ENCODE results near the gene TMEM89. TPM values are rescaled to one million over a fixed set of nuclear protein-coding genes. Genes with fewer than 3 reads are reported as not detected.

The TMEM89 gene
- total and polyA plus RNA-seq, 2 of the 13 experiments (the other 11 are each of a cell fraction or from before 2014, with no cell fraction given) = 0.31 to 0.59 TPM

- TF ChIP-seq CSRNP2 (CRISPR knock-in tag; conservative IDR thresholded peaks at IDR 0.05; ENCODE audit: low read depth) = peak; percentile 26; the same call in 1 of the 2 replicates
- TF ChIP-seq BRD4 (CRISPR knock-in tag; IDR thresholded peaks at IDR 0.05) = peak; percentile 98
- 0 out of 2 replicates have a peak, but pooled peaks have one; percentile 38 for TF ChIP-seq ZNF253 (CRISPR knock-in tag; IDR thresholded peaks at IDR 0.05; ENCODE audit: borderline replicate concordance)
- no peak for TF ChIP-seq POLR2AphosphoS2 (IDR thresholded peaks at IDR 0.05; ENCODE audit: low read depth, low read length)
- TF ChIP-seq, protein P1, sequence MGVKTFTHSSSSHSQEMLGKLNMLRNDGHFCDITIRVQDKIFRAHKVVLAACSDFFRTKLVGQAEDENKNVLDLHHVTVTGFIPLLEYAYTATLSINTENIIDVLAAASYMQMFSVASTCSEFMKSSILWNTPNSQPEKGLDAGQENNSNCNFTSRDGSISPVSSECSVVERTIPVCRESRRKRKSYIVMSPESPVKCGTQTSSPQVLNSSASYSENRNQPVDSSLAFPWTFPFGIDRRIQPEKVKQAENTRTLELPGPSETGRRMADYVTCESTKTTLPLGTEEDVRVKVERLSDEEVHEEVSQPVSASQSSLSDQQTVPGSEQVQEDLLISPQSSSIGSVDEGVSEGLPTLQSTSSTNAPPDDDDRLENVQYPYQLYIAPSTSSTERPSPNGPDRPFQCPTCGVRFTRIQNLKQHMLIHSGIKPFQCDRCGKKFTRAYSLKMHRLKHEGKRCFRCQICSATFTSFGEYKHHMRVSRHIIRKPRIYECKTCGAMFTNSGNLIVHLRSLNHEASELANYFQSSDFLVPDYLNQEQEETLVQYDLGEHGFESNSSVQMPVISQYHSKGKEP (CRISPR knock-in tag; IDR thresholded peaks at IDR 0.05) = no peak
- TF ChIP-seq SKIL (CRISPR knock-in tag; IDR thresholded peaks at IDR 0.05; ENCODE audit: borderline replicate concordance) = peak; percentile 40; the same call in 1 of the 2 replicates
- peak; percentile 51; the same call in 1 of the 2 replicates for TF ChIP-seq RFXAP (CRISPR knock-in tag; IDR thresholded peaks at IDR 0.05; ENCODE audit: borderline replicate concordance)
- TF ChIP-seq ZNF138 (CRISPR knock-in tag; IDR thresholded peaks at IDR 0.05; ENCODE audit: low read depth) = peak; percentile 58
- peak; percentile 21; the same call in 1 of the 2 replicates for TF ChIP-seq KLF12 (CRISPR knock-in tag; IDR thresholded peaks at IDR 0.05; ENCODE audit: borderline replicate concordance)
- TF ChIP-seq TOE1 (CRISPR knock-in tag; IDR thresholded peaks at IDR 0.05) = no peak
- no peak for TF ChIP-seq FOXJ3 (CRISPR knock-in tag; IDR thresholded peaks at IDR 0.05; ENCODE audit: borderline replicate concordance)
- TF ChIP-seq, protein P2, sequence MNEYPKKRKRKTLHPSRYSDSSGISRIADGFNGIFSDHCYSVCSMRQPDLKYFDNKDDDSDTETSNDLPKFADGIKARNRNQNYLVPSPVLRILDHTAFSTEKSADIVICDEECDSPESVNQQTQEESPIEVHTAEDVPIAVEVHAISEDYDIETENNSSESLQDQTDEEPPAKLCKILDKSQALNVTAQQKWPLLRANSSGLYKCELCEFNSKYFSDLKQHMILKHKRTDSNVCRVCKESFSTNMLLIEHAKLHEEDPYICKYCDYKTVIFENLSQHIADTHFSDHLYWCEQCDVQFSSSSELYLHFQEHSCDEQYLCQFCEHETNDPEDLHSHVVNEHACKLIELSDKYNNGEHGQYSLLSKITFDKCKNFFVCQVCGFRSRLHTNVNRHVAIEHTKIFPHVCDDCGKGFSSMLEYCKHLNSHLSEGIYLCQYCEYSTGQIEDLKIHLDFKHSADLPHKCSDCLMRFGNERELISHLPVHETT (CRISPR knock-in tag; conservative IDR thresholded peaks at IDR 0.05) = no peak; the same call in 1 of the 2 replicates
- TF ChIP-seq ZNF564 (CRISPR knock-in tag; IDR thresholded peaks at IDR 0.05) = no peak
- no peak; the same call in 1 of the 2 replicates for TF ChIP-seq HCFC1 (IDR thresholded peaks at IDR 0.05; ENCODE audit: low read depth, low read length)
- no peak for TF ChIP-seq TCF7L2 (IDR thresholded peaks at IDR 0.05; ENCODE audit: low read depth, low read length)
- peak; percentile 67; the same call in 1 of the 2 replicates for TF ChIP-seq ZNF691 (CRISPR knock-in tag; IDR thresholded peaks at IDR 0.05; ENCODE audit: borderline replicate concordance, low read depth)
- TF ChIP-seq TSC22D2 (CRISPR knock-in tag; IDR thresholded peaks at IDR 0.05; ENCODE audit: borderline replicate concordance) = no peak
- no peak for TF ChIP-seq ISX (CRISPR knock-in tag; conservative IDR thresholded peaks at IDR 0.05)
- TF ChIP-seq NFATC3 (CRISPR knock-in tag; IDR thresholded peaks at IDR 0.05) = no peak
- peak; percentile 85; the same call in 1 of the 2 replicates for TF ChIP-seq ZNF101 (CRISPR knock-in tag; IDR thresholded peaks at IDR 0.05; ENCODE audit: borderline replicate concordance, low read depth)
These were observed 12.2 kb downstream of the TMEM89 start, which contains the start of gene UQCRC1 (continued) for GRCh38 chr3:48609088-48610005.
